Heart right ventricle (tissue), 16 donors: Measurements from ENCODE around the gene ITGBL1. TPM values are rescaled to one million over a fixed set of nuclear protein-coding genes. Genes with fewer than 3 reads are reported as not detected.

Experiments
- ATAC-seq, 8 donors: fragments of 200-7000 bp; cut with Tn5 transposase; one replicate each; pipeline ENCODE4 v1.9.1; 2020; ENCODE audit warnings: mild to moderate bottlenecking in 8 of 8, moderate library complexity in 8 of 8, moderate number of reproducible peaks in 1 of 8
- DNase-seq, 2 donors: peaks; one replicate each; pipeline ENCODE4 v3.0.0-alpha.2; 2020
- H3K27ac ChIP-seq, 10 donors: fragments of 200-600 bp; sonication (generic) in 2 of 10; one replicate each; pipeline versions ENCODE4 v1.5.0 to v1.8.0; 2020 to 2022; ENCODE audit warnings: mild to moderate bottlenecking in 3 of 10
- H3K27me3 ChIP-seq, 7 donors: fragments of 200-600 bp; one replicate each; pipeline ENCODE4 v1.8.0; 2021 to 2022; ENCODE audit warnings: mild to moderate bottlenecking in 2 of 7
- H3K36me3 ChIP-seq, 9 donors: fragments of 200-600 bp; sonication (generic) in 1 of 9; one replicate each; pipeline versions ENCODE4 v1.5.0 to v1.8.0; 2020 to 2022; ENCODE audit warnings: mild to moderate bottlenecking in 2 of 9
- H3K4me1 ChIP-seq, 9 donors: fragments of 200-600 bp; sonication (generic) in 1 of 9; one replicate each; pipeline versions ENCODE4 v1.5.0 to v1.8.0; 2020 to 2022; ENCODE audit warnings: mild to moderate bottlenecking in 4 of 9
- H3K4me3 ChIP-seq, 10 donors: fragments of 200-600 bp; sonication (generic) in 2 of 10; one replicate each; pipeline versions ENCODE4 v1.5.0 to v1.8.0; 2020 to 2022; ENCODE audit warnings: mild to moderate bottlenecking in 7 of 10, moderate library complexity in 2 of 10
- H3K9me3 ChIP-seq, 11 donors: fragments of 200-600 bp in 10 of 11; sonication (generic) in 2 of 11; one replicate each; pipeline versions ENCODE4 v1.5.0 to v1.8.0; 2013 to 2022; ENCODE audit warnings: mild to moderate bottlenecking in 2 of 11, control low read depth in 1 of 11, moderate library complexity in 1 of 11
- CTCF ChIP-seq, 9 donors: fragments of 200-600 bp; sonication (generic) in 2 of 9; IDR thresholded peaks; one replicate each; pipeline versions ENCODE4 v1.5.0 to v1.8.0; 2021 to 2022; ENCODE audit warnings: antibody characterized with exemption in 9 of 9, mild to moderate bottlenecking in 5 of 9, moderate library complexity in 1 of 9
- WGBS, 2 donors: extraction: QIAGEN DNeasy Blood & Tissue Kit; methylation state at CpG; one replicate each; pipeline ENCODE4 v1.1.7; 2013; ENCODE audit warnings: inconsistent platforms in 1 of 2; 5-methylcytosine and 5-hydroxymethylcytosine counted together
- intact Hi-C, 10 donors: fragments of 100-400 bp; cut with DNase I; formaldehyde crosslinking; loops; one replicate each; pipeline versions ENCODE4 v1.11.1 to v1.14.2; 2022
- polyA plus RNA-seq, 2 donors: library from polyadenylated mRNA; stranded (reverse); fragments of 200-250 nt; gene quantifications; one replicate each; pipeline ENCODE4 v1.2.3, GENCODE V29; 2013
- total RNA-seq, 10 donors: library from RNA; stranded (reverse); fragmentation: NEBNext Ultra II Directional in 3 of 10; extraction: Animal tissue kit (Norgen Biotek cat#: 25700) in 3 of 10; gene quantifications; one replicate each; pipeline versions ENCODE4 v1.2.1 to v1.2.4, GENCODE V29; 2021 to 2023
- donor health status: Arrhythmogenic right ventricular cardiomyopathy.
- donor health status: ischemic (EF 13 %, LVEDD 7.1; RV severe dilation, severe dysfunction).
- donor health status: healthy with polysubstance abuse.
- donor health status: DM: no; HTN: yes; CAD: no.
- donor health status: DM: no; HTN: no; CAD: no.
- donor health status: ischemic (EF 25% LVEDD 6.9; RV normal size, moderate dysfunction).
- donor health status: ischemic (EF 25% LVEDD 5.7; RV mildly dilated, moderate dysfunction).
- donor health status: healthy.
- donor health status: DM: yes; HTN: yes; CAD: no.
- donor health status: Ischemic cardiomyopathy.
- donor health status: ischemic (EF 35%, LVEDD 5.7; RV mildly dilated, moderate dysfunction).
- donor health status: nonischemic (EF 11% LVEDD 7.7; RV severe dilation, severe dysfunction).
- donor health status: DM: yes; HTN: yes; CAD: no.
- donor health status: PGD.
- donor health status: ischemic (EF 29% LVEDD 5.4; RV normal size, mild dysfunction).
- donor health status: nonischemic (EF 23%, LVEDD 6.1; RV moderate dilation, normal function).

The ITGBL1 gene
- total and polyA plus RNA-seq, 12 donors = 0.78 to 11.9 (median 4.3) TPM

DNA sequence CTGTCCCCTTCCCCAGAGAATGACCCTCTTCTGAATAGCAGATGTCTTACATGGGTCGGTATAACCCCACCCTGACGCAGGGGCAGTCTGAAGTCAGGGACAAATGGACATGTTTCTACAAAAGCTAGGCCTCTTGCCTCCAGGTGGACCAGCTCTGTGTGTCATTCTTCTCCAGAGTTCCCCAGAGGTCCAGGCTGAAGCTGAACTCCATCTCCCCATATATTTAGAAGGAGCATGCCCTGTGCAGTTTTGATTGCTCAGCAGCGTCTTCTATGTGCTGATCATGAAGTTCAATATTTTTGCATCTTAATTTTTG is 27.4 kb upstream of the ITGBL1 start:
- DNase-seq (no peak), ATAC-seq (peak in 1 of 8 donors; percentile 11)
- H3K9me3 ChIP-seq = no peaks in the 10 kb centered on the region
- 82 to 87% methylated on average over 3 of the region's 3 CpGs for WGBS, 2 donors
- H3K4me3 ChIP-seq = no peak overlapping the region
- H3K27me3 ChIP-seq = peaks cover 0 to 3% (median 0%) of the 10 kb centered on the region in 7 donors
- peak overlapping the region in 4 of 10 donors; percentile 5 to 38 (median 24) for H3K27ac ChIP-seq
- no peak for TF ChIP-seq CTCF (IDR thresholded peaks at IDR 0.05)
- intact Hi-C loops = no loop called here
- H3K36me3 ChIP-seq = no peaks in the 10 kb centered on the region
- H3K4me1 ChIP-seq = no peaks in the 10 kb centered on the region

DNA sequence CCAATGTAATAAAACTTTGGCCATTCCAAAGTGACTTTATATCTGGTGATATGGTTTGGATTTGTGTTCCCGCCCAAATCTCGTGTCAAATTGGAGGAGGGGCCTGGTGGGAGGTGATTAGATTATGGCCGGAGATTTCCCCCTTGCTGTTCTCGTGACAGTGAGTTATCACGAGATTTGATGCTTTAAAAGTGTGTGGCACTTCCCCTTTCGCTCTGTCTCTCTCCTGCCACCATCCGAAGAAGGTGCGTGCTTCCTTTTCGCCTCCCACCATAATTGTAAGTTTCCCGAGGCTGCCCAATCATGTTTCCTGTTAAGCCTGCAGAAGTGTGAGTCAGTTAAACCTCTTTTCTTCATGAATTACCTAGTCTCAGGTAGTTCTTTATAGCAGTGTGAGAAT is 26.9 kb upstream of the ITGBL1 start:
- intact Hi-C loops = no loop called here
- no peak for DNase-seq
- WGBS, 2 donors = 65 to 72% methylated on average over 10 of the region's 10 CpGs
- peaks cover 0 to 3% (median 0%) of the 10 kb centered on the region in 7 donors for H3K27me3 ChIP-seq
- H3K9me3 ChIP-seq = no peaks in the 10 kb centered on the region
- no peak for TF ChIP-seq CTCF (IDR thresholded peaks at IDR 0.05)
- ATAC-seq = no peak
- H3K4me3 ChIP-seq = no peak overlapping the region
- H3K36me3 ChIP-seq = no peaks in the 10 kb centered on the region
- no peaks in the 10 kb centered on the region for H3K4me1 ChIP-seq
- no peak overlapping the region for H3K27ac ChIP-seq

DNA sequence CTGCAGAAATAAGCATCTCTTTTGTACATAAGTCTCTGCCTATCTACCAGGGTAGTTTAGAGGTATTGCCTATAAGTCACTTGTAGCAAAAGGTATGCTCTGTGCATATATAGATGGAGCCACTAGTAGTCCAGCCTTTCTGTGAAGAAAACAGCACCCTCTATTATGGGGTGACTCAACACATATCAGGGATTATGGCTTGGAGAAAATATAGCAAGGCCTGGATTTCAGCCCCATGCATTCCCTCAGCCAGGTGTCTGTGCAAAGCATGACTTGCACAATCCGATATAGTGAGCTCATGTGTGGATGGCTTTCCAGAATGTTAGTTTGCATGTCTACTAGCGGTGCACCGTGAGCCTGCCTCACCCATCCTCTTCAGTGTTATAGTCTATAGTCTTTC is 22.7 kb upstream of the ITGBL1 start:
- Histone ChIP-seq H3K27ac (no peak overlapping the region), H3K36me3 (no peaks in the 10 kb centered on the region), H3K4me1 (no peaks in the 10 kb centered on the region), H3K4me3 (no peak overlapping the region), H3K27me3 (peaks cover 0 to 3% (median 0%) of the 10 kb centered on the region in 7 donors), H3K9me3 (no peaks in the 10 kb centered on the region)
- intact Hi-C loops = no loop called here
- DNase-seq = no peak
- WGBS, 2 donors = 91 to 92% methylated on average over 3 of the region's 3 CpGs
- no peak for TF ChIP-seq CTCF (IDR thresholded peaks at IDR 0.05)
- no peak for ATAC-seq

DNA sequence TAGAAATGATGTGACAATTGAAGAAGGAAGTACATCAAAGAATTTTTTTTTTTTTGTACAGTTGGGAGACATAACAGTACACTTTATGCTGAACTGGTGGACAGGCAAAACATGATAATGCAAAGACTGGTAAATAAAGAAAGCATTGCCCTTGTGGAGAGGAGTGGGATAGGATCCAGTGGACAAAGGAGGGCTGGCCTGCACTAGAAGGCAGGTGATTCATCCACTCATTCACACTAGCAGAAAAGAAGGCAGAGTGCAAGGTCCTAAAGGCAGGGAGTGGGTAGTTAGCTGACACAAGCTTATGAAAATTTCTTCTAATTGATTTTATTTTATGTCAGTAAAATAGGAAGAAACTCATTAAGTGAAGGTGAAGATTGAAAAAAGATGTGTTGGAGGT is 18.6 kb upstream of the ITGBL1 start:
- no peak for DNase-seq
- TF ChIP-seq CTCF (IDR thresholded peaks at IDR 0.05) = no peak
- Histone ChIP-seq H3K4me3 (no peak overlapping the region), H3K27ac (no peak overlapping the region), H3K27me3 (peaks cover 0 to 5% (median 0%) of the 10 kb centered on the region in 7 donors), H3K4me1 (no peaks in the 10 kb centered on the region), H3K9me3 (no peaks in the 10 kb centered on the region), H3K36me3 (no peaks in the 10 kb centered on the region)
- intact Hi-C loops = no loop called here
- ATAC-seq = no peak

GRCh38 chr13:101434486-101434885 is 18.0 kb upstream of the ITGBL1 start:
- Histone ChIP-seq H3K27me3 (peaks cover 0 to 5% (median 0%) of the 10 kb centered on the region in 7 donors), H3K4me3 (no peak overlapping the region), H3K9me3 (no peaks in the 10 kb centered on the region), H3K4me1 (no peaks in the 10 kb centered on the region), H3K36me3 (no peaks in the 10 kb centered on the region), H3K27ac (no peak overlapping the region)
- no peak for ATAC-seq
- WGBS, 2 donors = 75 to 79% methylated on average over 3 of the region's 3 CpGs
- TF ChIP-seq CTCF (IDR thresholded peaks at IDR 0.05) = no peak
- intact Hi-C loops = no loop called here
- DNase-seq = no peak
